ENCODE measurements around the gene ARRDC2.
A peak's percentile ranks its signal among the peaks of the same experiment; 100 is the strongest.
"Not testable (repeated sequence)": the region's sequence is repeated elsewhere in the genome, so short reads cannot be mapped to it uniquely, and the experiment has no call there.

ARRDC2 gene

DNA sequence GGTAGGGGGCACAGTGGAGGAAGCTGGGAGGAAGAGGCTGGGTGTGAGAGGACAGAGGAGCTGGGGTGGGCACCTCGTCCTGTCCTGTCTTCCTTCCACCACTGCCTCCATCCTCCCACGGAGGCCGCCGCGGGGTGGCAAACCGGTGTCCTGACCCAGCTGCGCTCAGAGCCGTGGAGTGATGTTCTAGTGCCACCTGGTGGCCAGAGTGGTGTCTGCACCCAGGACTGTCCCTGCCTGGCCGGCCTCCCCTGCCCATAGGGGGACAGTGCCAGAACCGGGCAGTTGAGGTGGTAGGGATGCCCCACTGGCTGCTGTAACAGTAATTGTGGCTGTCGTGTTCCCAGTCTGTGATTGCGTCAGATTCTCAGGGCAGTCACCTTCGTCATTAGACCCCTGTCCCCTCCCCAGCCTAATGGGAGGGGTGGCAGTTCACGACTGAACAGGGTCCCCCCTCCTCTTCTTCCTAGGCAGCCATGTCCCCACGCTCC lies 11.1 kb upstream of the ARRDC2 start:
- H3K27ac ChIP-seq (ENCODE audit: low read length): no peak overlapping the region
- H3K4me3 ChIP-seq (ENCODE audit: low read depth in 1 of 2, low read length in 2 of 2): no peak overlapping the region
- no peaks in the 10 kb centered on the region for H3K27me3 ChIP-seq (ENCODE audit: low read depth, low read length)
- H3K9me3 ChIP-seq (ENCODE audit: control insufficient read depth in 1 of 2, low read length in 2 of 2): no peaks in the 10 kb centered on the region
- no peaks in the 10 kb centered on the region for H3K36me3 ChIP-seq (ENCODE audit: control insufficient read depth in 1 of 2, insufficient read depth in 2 of 2, low read length in 2 of 2)
- H3K4me1 ChIP-seq (ENCODE audit: control insufficient read depth in 1 of 2, insufficient read depth in 2 of 2, low read length in 2 of 2): peaks cover 0 to 2% of the 10 kb centered on the region in 2 donors

- H3K27ac ChIP-seq (ENCODE audit: low read length): no peak overlapping the region
- H3K9me3 ChIP-seq (ENCODE audit: control insufficient read depth in 1 of 2, low read length in 2 of 2): no peaks in the 10 kb centered on the region
- H3K4me3 ChIP-seq (ENCODE audit: low read depth in 1 of 2, low read length in 2 of 2): no peak overlapping the region
- H3K27me3 ChIP-seq (ENCODE audit: low read depth, low read length): no peaks in the 10 kb centered on the region
- H3K36me3 ChIP-seq (ENCODE audit: control insufficient read depth in 1 of 2, insufficient read depth in 2 of 2, low read length in 2 of 2): no peaks in the 10 kb centered on the region
- peaks cover 0 to 8% of the 10 kb centered on the region in 2 donors for H3K4me1 ChIP-seq (ENCODE audit: control insufficient read depth in 1 of 2, insufficient read depth in 2 of 2, low read length in 2 of 2)
These were observed 9.8 kb upstream of the ARRDC2 start for GRCh38 chr19:17997969-17998826.

DNA sequence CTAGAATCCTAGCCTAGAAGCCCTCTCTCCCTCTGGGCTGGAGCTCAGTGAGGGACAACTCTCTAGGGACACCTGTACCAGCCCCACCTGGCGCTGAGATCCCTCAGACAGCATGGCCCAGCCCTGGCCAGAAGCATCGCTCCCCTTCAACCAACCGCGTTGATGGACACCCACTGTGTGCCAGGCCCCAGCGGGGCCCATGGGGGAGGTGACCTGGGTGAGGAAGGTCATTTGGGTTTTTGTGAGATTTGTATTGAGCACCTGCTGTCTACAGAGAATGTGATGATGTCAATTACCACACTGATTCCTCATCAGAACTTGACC lies 9.2 kb upstream of the ARRDC2 start:
- Histone ChIP-seq H3K36me3 (ENCODE audit: control insufficient read depth in 1 of 2, insufficient read depth in 2 of 2, low read length in 2 of 2) (no peaks in the 10 kb centered on the region), H3K4me1 (ENCODE audit: control insufficient read depth in 1 of 2, insufficient read depth in 2 of 2, low read length in 2 of 2) (peaks cover 0 to 8% of the 10 kb centered on the region in 2 donors), H3K27me3 (ENCODE audit: low read depth, low read length) (no peaks in the 10 kb centered on the region), H3K27ac (ENCODE audit: low read length) (no peak overlapping the region), H3K4me3 (ENCODE audit: low read depth in 1 of 2, low read length in 2 of 2) (no peak overlapping the region), H3K9me3 (ENCODE audit: control insufficient read depth in 1 of 2, low read length in 2 of 2) (no peaks in the 10 kb centered on the region)

- Histone ChIP-seq H3K27me3 (ENCODE audit: low read depth, low read length) (no peaks in the 10 kb centered on the region), H3K4me1 (ENCODE audit: control insufficient read depth in 1 of 2, insufficient read depth in 2 of 2, low read length in 2 of 2) (peaks cover 0 to 8% of the 10 kb centered on the region in 2 donors), H3K9me3 (ENCODE audit: control insufficient read depth in 1 of 2, low read length in 2 of 2) (no peaks in the 10 kb centered on the region), H3K4me3 (ENCODE audit: low read depth in 1 of 2, low read length in 2 of 2) (no peak overlapping the region), H3K27ac (ENCODE audit: low read length) (no peak overlapping the region), H3K36me3 (ENCODE audit: control insufficient read depth in 1 of 2, insufficient read depth in 2 of 2, low read length in 2 of 2) (no peaks in the 10 kb centered on the region)
These were observed 8.1 kb upstream of the ARRDC2 start for GRCh38 chr19:17999684-18000479.

DNA sequence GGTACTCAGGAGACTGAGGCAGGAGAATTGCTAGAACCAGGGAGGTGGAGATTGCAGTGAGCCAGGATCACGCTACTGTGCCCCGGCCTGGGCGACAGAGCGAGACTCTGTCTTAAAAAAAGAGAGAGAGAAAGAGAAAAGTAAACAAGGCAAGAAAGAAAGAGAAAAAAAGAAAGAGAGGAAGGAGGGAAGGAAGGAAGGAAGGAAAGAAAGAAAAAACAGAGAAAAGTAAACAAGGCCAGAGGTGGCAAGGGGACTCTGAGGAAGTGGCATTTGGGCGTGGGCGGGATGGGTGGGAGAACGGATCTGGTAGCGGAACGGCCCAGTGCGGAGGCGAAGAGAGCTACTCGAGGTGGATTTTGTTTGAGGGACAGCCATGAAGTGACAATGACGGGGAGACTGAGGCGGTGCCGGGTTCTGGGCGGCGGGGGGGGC lies 7.5 kb upstream of the ARRDC2 start:
- Histone ChIP-seq H3K9me3 (ENCODE audit: control insufficient read depth in 1 of 2, low read length in 2 of 2) (no peaks in the 10 kb centered on the region), H3K4me3 (ENCODE audit: low read depth in 1 of 2, low read length in 2 of 2) (peak overlapping the region in 1 of 2 donors; percentile 74), H3K27ac (ENCODE audit: low read length) (no peak overlapping the region), H3K36me3 (ENCODE audit: control insufficient read depth in 1 of 2, insufficient read depth in 2 of 2, low read length in 2 of 2) (no peaks in the 10 kb centered on the region), H3K27me3 (ENCODE audit: low read depth, low read length) (no peaks in the 10 kb centered on the region), H3K4me1 (ENCODE audit: control insufficient read depth in 1 of 2, insufficient read depth in 2 of 2, low read length in 2 of 2) (peaks cover 0 to 8% of the 10 kb centered on the region in 2 donors)

- peak overlapping the region; percentile 48 to 74 for H3K4me3 ChIP-seq (ENCODE audit: low read depth in 1 of 2, low read length in 2 of 2)
These were observed 6.8 kb upstream of the ARRDC2 start for GRCh38 chr19:18000915-18001776.

DNA sequence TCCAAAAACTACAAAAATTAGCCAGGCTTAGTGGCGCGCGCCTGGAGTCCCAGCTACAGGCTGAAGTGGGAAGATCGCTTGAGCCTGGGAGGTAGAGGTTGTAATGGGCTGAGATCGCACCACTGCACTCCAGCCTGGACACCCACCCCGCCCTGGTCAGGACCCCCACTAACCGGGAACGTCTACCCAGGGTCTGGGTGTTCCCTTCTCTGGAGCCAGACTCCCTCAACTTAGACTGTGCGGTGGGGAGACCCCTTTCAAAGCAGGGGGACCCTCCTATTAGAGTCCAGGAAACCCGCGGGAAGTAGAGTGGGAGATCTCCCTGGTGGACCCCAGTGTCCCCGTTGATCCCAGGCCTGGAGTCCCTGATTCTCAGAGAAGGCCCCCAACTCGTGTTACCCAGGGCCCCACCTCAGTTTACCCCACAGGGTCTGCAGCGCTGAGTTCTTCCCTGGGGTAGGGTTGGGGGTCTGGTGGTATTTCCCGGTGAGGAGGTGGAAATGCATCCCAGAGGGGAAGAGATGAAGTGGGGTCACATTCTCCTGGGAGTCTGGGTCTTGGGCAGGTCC lies 6.1 kb upstream of the ARRDC2 start:
- Histone ChIP-seq H3K4me3 (ENCODE audit: low read depth in 1 of 2, low read length in 2 of 2) (peak overlapping the region; percentile 48 to 74), H3K36me3 (ENCODE audit: control insufficient read depth in 1 of 2, insufficient read depth in 2 of 2, low read length in 2 of 2) (no peaks in the 10 kb centered on the region), H3K9me3 (ENCODE audit: control insufficient read depth in 1 of 2, low read length in 2 of 2) (no peaks in the 10 kb centered on the region), H3K4me1 (ENCODE audit: control insufficient read depth in 1 of 2, insufficient read depth in 2 of 2, low read length in 2 of 2) (peaks cover 0 to 11% of the 10 kb centered on the region in 2 donors), H3K27ac (ENCODE audit: low read length) (peak overlapping the region; percentile 21), H3K27me3 (ENCODE audit: low read depth, low read length) (no peaks in the 10 kb centered on the region)

More at GRCh38 chr19:18000915-18001776, 6.8 kb upstream of the ARRDC2 start:
- Histone ChIP-seq H3K27me3 (ENCODE audit: low read depth, low read length) (no peaks in the 10 kb centered on the region), H3K36me3 (ENCODE audit: control insufficient read depth in 1 of 2, insufficient read depth in 2 of 2, low read length in 2 of 2) (no peaks in the 10 kb centered on the region), H3K27ac (ENCODE audit: low read length) (no peak overlapping the region), H3K9me3 (ENCODE audit: control insufficient read depth in 1 of 2, low read length in 2 of 2) (no peaks in the 10 kb centered on the region), H3K4me1 (ENCODE audit: control insufficient read depth in 1 of 2, insufficient read depth in 2 of 2, low read length in 2 of 2) (peaks cover 0 to 8% of the 10 kb centered on the region in 2 donors)

DNA sequence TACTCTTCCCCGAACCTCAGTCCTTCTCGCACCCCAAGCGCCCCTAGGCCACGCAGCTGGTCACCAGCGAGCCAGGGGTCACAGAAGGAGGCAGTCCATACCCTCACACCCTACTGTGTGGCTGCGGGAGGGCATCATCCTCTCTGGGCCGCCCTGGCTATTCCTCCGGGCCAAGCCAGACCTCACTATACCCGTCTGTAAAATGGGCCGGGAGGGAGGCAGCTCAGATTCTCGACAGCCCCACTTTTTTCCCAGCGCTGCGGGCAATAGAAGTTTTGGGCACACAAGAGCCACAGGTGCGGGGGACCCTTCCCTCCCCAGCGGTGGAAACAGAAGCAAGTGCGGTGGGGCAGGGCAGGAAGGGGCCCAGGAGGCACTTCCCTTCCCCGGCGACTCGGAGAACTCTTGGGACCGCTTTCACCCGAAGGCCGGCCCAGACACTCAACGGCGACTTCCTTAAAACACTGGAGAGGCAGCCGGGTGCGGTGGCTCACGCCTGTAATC lies 5.6 kb upstream of the ARRDC2 start:
- Histone ChIP-seq H3K27me3 (ENCODE audit: low read depth, low read length) (no peaks in the 10 kb centered on the region), H3K4me3 (ENCODE audit: low read depth in 1 of 2, low read length in 2 of 2) (peak overlapping the region; percentile 48 to 74), H3K27ac (ENCODE audit: low read length) (peak overlapping the region; percentile 21), H3K9me3 (ENCODE audit: control insufficient read depth in 1 of 2, low read length in 2 of 2) (no peaks in the 10 kb centered on the region), H3K4me1 (ENCODE audit: control insufficient read depth in 1 of 2, insufficient read depth in 2 of 2, low read length in 2 of 2) (peaks cover 0 to 12% of the 10 kb centered on the region in 2 donors), H3K36me3 (ENCODE audit: control insufficient read depth in 1 of 2, insufficient read depth in 2 of 2, low read length in 2 of 2) (no peaks in the 10 kb centered on the region)

DNA sequence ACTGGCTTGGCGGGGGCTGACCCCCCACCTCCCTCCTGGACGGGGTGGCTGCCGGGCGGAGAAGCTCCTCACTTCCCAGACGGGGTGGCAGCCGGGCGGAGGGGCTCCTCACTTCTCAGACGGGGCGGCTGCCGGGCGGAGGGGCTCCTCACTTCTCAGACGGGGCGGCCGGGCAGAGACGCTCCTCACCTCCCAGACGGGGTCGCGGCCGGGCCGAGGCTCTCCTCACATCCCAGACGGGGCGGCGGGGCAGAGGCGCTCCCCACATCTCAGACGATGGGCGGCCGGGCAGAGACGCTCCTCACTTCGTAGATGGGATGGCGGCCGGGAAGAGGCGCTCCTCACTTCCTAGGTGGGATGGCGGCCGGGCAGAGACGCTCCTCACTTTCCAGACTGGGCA lies 2.2 kb upstream of the ARRDC2 start:
- Histone ChIP-seq H3K36me3 (ENCODE audit: control insufficient read depth in 1 of 2, insufficient read depth in 2 of 2, low read length in 2 of 2) (peaks cover 11 to 13% of the 10 kb centered on the region in 2 donors), H3K4me1 (ENCODE audit: control insufficient read depth in 1 of 2, insufficient read depth in 2 of 2, low read length in 2 of 2) (peaks cover 0 to 28% of the 10 kb centered on the region in 2 donors)
- not testable (repeated sequence) for H3K4me3 ChIP-seq (ENCODE audit: low read depth in 1 of 2, low read length in 2 of 2); H3K9me3 ChIP-seq (ENCODE audit: control insufficient read depth in 1 of 2, low read length in 2 of 2); H3K27ac ChIP-seq (ENCODE audit: low read length); H3K27me3 ChIP-seq (ENCODE audit: low read depth, low read length)

- no peaks in the 10 kb centered on the region for H3K9me3 ChIP-seq (ENCODE audit: control insufficient read depth in 1 of 2, low read length in 2 of 2)
- peak overlapping the region; percentile 63 for H3K27ac ChIP-seq (ENCODE audit: low read length)
- peaks cover 0 to 21% of the 10 kb centered on the region in 2 donors for H3K4me1 ChIP-seq (ENCODE audit: control insufficient read depth in 1 of 2, insufficient read depth in 2 of 2, low read length in 2 of 2)
- peak overlapping the region; percentile 66 to 76 for H3K4me3 ChIP-seq (ENCODE audit: low read depth in 1 of 2, low read length in 2 of 2)
- peaks cover 11 to 22% of the 10 kb centered on the region in 2 donors for H3K36me3 ChIP-seq (ENCODE audit: control insufficient read depth in 1 of 2, insufficient read depth in 2 of 2, low read length in 2 of 2)
- no peaks in the 10 kb centered on the region for H3K27me3 ChIP-seq (ENCODE audit: low read depth, low read length)
These were observed 690 bp upstream of the ARRDC2 start for GRCh38 chr19:18007044-18007916.

Measured in muscle layer of duodenum (tissue), 2 donors.